Measurements from ENCODE around the gene NANOS3. TPM values are rescaled to one million over a fixed set of nuclear protein-coding genes. Genes with fewer than 3 reads are reported as not detected.

Gene NANOS3
- total and polyA plus RNA-seq, 9 of the 15 experiments (the other 6 are each of a cell fraction or from before 2014, with no cell fraction given), result not detected

DNA sequence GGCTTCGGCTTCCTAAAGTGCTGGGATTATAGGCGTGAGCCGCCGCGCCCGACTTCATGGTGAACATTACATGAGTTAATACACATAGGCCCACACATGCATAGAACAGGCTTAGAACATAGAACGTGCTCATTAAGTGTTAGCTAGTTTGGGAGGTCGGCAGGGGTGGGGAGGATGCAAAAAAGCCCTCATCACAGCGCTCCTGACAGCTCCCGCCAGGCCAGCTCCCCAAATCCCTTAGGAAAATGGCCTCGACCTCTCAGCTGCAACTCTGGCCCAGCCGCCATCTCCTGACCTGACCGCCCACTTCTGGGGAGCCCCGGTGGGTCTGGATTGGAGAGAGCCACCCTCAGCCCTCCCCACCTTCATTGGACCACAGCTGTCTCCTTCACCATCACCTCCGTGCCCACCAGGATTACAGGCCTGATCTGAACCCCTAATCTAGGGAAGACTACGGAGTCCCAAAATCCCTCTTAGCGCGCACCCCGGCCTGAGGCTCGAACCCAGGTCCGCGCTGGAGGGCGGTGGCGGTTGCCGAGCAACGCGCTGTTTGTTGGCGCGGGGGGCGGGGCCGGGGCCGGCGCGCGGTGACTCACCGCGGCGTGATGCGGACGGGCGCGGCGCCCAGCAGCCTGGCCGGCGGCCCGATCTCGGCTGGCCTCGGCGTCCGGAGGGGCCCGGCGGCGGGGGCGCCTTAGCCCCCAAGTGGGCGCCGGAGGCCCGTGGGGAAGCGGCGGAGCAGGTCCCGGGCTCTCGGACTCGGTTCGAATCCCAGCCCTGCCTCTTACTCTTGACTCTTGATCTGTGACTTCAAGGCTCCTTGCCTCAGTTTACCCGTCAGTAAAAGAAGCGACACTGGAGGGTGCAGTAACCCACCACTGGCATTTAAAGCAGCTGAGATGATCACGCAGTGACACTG lies 26.7 kb upstream of the NANOS3 start (continued):
- TF ChIP-seq POLR2B (IDR thresholded peaks at IDR 0.05; ENCODE audit: low read depth, partially characterized antibody) (no peak), ETS1 (conservative IDR thresholded peaks at IDR 0.05; ENCODE audit: control insufficient read depth, low read depth, low read length) (peak; percentile 40; the same call in 1 of the 2 replicates), PHF20 (IDR thresholded peaks at IDR 0.05; ENCODE audit: partially characterized antibody) (no peak), NKRF (IDR thresholded peaks at IDR 0.05; ENCODE audit: borderline replicate concordance) (no peak), ZNF197 (CRISPR knock-in tag; IDR thresholded peaks at IDR 0.05; ENCODE audit: low read depth) (peak; percentile 72; the same call in 1 of the 2 replicates), PTBP1 (IDR thresholded peaks at IDR 0.05; ENCODE audit: low read depth, low read length) (no peak), SMAD1 (IDR thresholded peaks at IDR 0.05; ENCODE audit: low read depth, low read length, partially characterized antibody) (peak; percentile 68), DEAF1 (CRISPR knock-in tag; IDR thresholded peaks at IDR 0.05) (0 out of 2 replicates have a peak, but pooled peaks have one; percentile 8), JUN (IDR thresholded peaks at IDR 0.05; ENCODE audit: borderline replicate concordance, low read depth, low read length) (peak; percentile 96), JUN (CRISPR knock-in tag; IDR thresholded peaks at IDR 0.05; ENCODE audit: borderline replicate concordance) (no peak), ZBTB43 (CRISPR knock-in tag; IDR thresholded peaks at IDR 0.05) (no peak), NBN (IDR thresholded peaks at IDR 0.05; ENCODE audit: low read depth) (no peak), MTA1 (IDR thresholded peaks at IDR 0.05; ENCODE audit: borderline replicate concordance) (no peak)
- TF ChIP-seq, protein P1, sequence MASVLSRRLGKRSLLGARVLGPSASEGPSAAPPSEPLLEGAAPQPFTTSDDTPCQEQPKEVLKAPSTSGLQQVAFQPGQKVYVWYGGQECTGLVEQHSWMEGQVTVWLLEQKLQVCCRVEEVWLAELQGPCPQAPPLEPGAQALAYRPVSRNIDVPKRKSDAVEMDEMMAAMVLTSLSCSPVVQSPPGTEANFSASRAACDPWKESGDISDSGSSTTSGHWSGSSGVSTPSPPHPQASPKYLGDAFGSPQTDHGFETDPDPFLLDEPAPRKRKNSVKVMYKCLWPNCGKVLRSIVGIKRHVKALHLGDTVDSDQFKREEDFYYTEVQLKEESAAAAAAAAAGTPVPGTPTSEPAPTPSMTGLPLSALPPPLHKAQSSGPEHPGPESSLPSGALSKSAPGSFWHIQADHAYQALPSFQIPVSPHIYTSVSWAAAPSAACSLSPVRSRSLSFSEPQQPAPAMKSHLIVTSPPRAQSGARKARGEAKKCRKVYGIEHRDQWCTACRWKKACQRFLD (CRISPR knock-in tag; IDR thresholded peaks at IDR 0.05), result no peak; the same call in 1 of the 2 replicates
